ENCODE data around the gene IZUMO4. TPM values are rescaled to one million over a fixed set of nuclear protein-coding genes. Genes with fewer than 3 reads are reported as not detected.

Gene IZUMO4
- total RNA-seq, 2 experiments from 2014 or later: 8.7 to 9.5 TPM

- POLR2A ChIA-PET: interaction anchor here (0.6 to 1.4 kb wide), 3 partner anchors 9 to 15 kb away, joined by 3 to 4 read pairs (median 3); no protein-coding TSS in a partner anchor
- Mint-ChIP-seq H3K27me3 (ENCODE audit: low read depth) (no peaks in the 10 kb centered on the region), H3K36me3 (ENCODE audit: low read depth) (peaks cover 85% of the 10 kb centered on the region), H3K4me3 (no peak overlapping the region), H3K4me1 (ENCODE audit: low read depth) (peaks cover 43% of the 10 kb centered on the region), H3K9me3 (ENCODE audit: insufficient read depth) (no peaks in the 10 kb centered on the region), H3K27ac (no peak overlapping the region)
- ATAC-seq (no peak), DNase-seq (no peak)
- CTCF ChIA-PET: no interaction called here
These were observed 20.2 kb upstream of the IZUMO4 start for GRCh38 chr19:2076526-2076944.

- Mint-ChIP-seq H3K9me3 (ENCODE audit: insufficient read depth) (no peaks in the 10 kb centered on the region), H3K4me3 (no peak overlapping the region), H3K27me3 (ENCODE audit: low read depth) (no peaks in the 10 kb centered on the region), H3K36me3 (ENCODE audit: low read depth) (peaks cover 85% of the 10 kb centered on the region), H3K27ac (no peak overlapping the region), H3K4me1 (ENCODE audit: low read depth) (peaks cover 51% of the 10 kb centered on the region)
- ChIA-PET CTCF (no interaction called here), POLR2A (interaction anchor here (1.0 kb wide), 2 partner anchors 10 to 28 kb away, joined by 3 read pairs; no protein-coding TSS in a partner anchor)
- ATAC-seq (no peak), DNase-seq (no peak)
These were observed 19.3 kb upstream of the IZUMO4 start for GRCh38 chr19:2077398-2077797.

DNA sequence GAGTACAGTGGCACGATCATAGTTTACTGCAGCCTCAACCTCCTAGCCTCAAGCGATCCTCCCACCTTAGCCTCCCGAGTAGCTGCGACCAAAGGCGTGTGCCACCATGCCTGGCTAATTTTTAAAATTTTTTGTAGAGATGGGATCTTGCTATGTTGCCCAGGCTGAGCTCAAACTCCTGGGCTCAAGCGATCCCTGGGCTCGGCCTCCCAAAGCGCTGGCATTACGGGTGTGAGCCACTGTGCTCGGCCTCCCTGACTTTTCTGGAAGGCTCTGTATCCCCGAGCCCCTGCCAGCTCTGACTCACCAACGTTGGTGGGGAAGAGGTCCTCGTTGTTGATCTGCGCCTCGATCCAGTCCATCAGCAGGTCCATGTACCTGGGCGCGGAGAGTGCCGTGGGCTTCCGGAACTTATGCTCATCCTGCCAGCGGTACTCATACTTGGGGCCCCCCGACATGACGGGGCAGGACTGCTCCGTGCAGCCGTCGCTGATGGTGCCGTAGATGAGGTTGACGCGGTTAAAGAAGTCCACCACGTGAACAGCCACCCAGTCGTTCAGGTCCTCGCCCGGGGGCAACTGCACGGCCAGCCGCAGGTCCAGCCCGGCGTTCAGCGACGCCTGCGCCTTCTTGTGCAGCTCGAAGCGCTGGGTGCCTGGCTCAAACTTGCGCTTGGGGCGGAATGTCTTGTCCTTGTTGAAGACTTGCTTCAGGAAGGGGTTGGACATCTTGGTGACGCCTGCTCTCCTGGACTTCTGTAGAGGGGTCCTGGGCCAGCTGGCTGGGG lies 18.7 kb upstream of the IZUMO4 start:
- H3K4me3 Mint-ChIP-seq: no peak overlapping the region
- H3K27me3 Mint-ChIP-seq (ENCODE audit: low read depth): no peaks in the 10 kb centered on the region
- no peaks in the 10 kb centered on the region for H3K9me3 Mint-ChIP-seq (ENCODE audit: insufficient read depth)
- DNase-seq: no peak
- H3K36me3 Mint-ChIP-seq (ENCODE audit: low read depth): peaks cover 85% of the 10 kb centered on the region
- no peak for ATAC-seq
- CTCF ChIA-PET: no interaction called here
- peaks cover 47% of the 10 kb centered on the region for H3K4me1 Mint-ChIP-seq (ENCODE audit: low read depth)
- POLR2A ChIA-PET: interaction anchor here (1.0 kb wide), 2 partner anchors 9 to 29 kb away, joined by 3 read pairs; no protein-coding TSS in a partner anchor
- no peak overlapping the region for H3K27ac Mint-ChIP-seq

GRCh38 chr19:2079076-2079864 lies 17.4 kb upstream of the IZUMO4 start:
- Mint-ChIP-seq H3K9me3 (ENCODE audit: insufficient read depth) (no peaks in the 10 kb centered on the region), H3K4me3 (peak overlapping the region; percentile 99), H3K36me3 (ENCODE audit: low read depth) (peaks cover 86% of the 10 kb centered on the region), H3K4me1 (ENCODE audit: low read depth) (peaks cover 41% of the 10 kb centered on the region), H3K27ac (peak overlapping the region; percentile 86), H3K27me3 (ENCODE audit: low read depth) (no peaks in the 10 kb centered on the region)
- ChIA-PET POLR2A (no interaction called here), CTCF (no interaction called here)
- DNase-seq (no peak), ATAC-seq (no peak)

DNA sequence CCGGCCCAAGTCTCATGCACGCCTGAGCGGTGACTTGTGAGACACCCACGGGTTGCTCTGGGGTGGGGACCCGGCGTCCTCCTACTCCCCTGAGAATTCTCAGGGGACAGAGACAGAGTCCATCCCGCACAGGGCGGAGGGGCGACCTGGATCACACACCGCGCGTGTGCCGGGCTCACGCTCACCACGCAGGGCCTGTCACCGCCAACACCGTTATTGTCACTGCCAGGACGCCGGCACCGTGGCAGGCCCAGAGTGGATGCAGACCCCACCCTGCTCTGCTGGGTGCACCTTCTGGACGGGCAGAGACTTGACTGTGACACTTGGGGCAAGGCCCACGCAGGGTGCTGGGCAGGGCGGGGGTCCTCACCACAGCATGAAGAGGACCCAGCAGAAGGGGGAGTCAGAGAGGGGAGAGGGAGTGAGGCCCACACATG lies 16.8 kb upstream of the IZUMO4 start:
- ATAC-seq: no peak
- Mint-ChIP-seq H3K27ac (peak overlapping the region; percentile 86), H3K36me3 (ENCODE audit: low read depth) (peaks cover 92% of the 10 kb centered on the region), H3K4me1 (ENCODE audit: low read depth) (peaks cover 41% of the 10 kb centered on the region), H3K4me3 (peak overlapping the region; percentile 99), H3K27me3 (ENCODE audit: low read depth) (no peaks in the 10 kb centered on the region), H3K9me3 (ENCODE audit: insufficient read depth) (no peaks in the 10 kb centered on the region)
- ChIA-PET POLR2A (interaction anchor here (1.6 to 1.7 kb wide), 2 partner anchors 15 to 28 kb away, joined by 4 to 9 read pairs; no protein-coding TSS in a partner anchor), CTCF (interaction anchor here (1.1 to 1.4 kb wide), 2 partner anchors 10 to 14 kb away, joined by 3 to 4 read pairs; no protein-coding TSS in a partner anchor)
- no peak for DNase-seq

- POLR2A ChIA-PET: interaction anchor here (1.0 to 1.7 kb wide), 3 partner anchors 12 to 29 kb away, joined by 3 to 9 read pairs (median 4); no protein-coding TSS in a partner anchor
- Mint-ChIP-seq H3K9me3 (ENCODE audit: insufficient read depth) (no peaks in the 10 kb centered on the region), H3K27me3 (ENCODE audit: low read depth) (no peaks in the 10 kb centered on the region), H3K27ac (peak overlapping the region; percentile 86), H3K36me3 (ENCODE audit: low read depth) (peaks cover 92% of the 10 kb centered on the region), H3K4me1 (ENCODE audit: low read depth) (peaks cover 43% of the 10 kb centered on the region), H3K4me3 (peak overlapping the region; percentile 99)
- ATAC-seq (no peak), DNase-seq (no peak)
- CTCF ChIA-PET: interaction anchor here (1.1 to 1.4 kb wide), 2 partner anchors 10 to 13 kb away, joined by 3 to 4 read pairs; no protein-coding TSS in a partner anchor
These were observed 16.3 kb upstream of the IZUMO4 start for GRCh38 chr19:2080336-2080988.

GRCh38 chr19:2081873-2082810 lies 14.6 kb upstream of the IZUMO4 start:
- DNase-seq (peak; percentile 80), ATAC-seq (peak; percentile 35)
- CTCF ChIA-PET: interaction anchor here (1.3 to 1.7 kb wide), 3 partner anchors 13 to 63 kb away, joined by 3 to 14 read pairs (median 6); partner anchors contain the start of gene MOB3A
- peaks cover 54% of the 10 kb centered on the region for H3K4me1 Mint-ChIP-seq (ENCODE audit: low read depth)
- peak overlapping the region; percentile 98 for H3K27ac Mint-ChIP-seq
- POLR2A ChIA-PET: interaction anchor here (1.2 to 6.2 kb wide), 4 partner anchors 12 to 33 kb away, joined by 5 to 93 read pairs (median 9); partner anchors contain the start of genes IZUMO4, MKNK2 and MOB3A
- H3K27me3 Mint-ChIP-seq (ENCODE audit: low read depth): no peaks in the 10 kb centered on the region
- H3K4me3 Mint-ChIP-seq: peak overlapping the region; percentile 99
- H3K36me3 Mint-ChIP-seq (ENCODE audit: low read depth): peaks cover 88% of the 10 kb centered on the region
- no peaks in the 10 kb centered on the region for H3K9me3 Mint-ChIP-seq (ENCODE audit: insufficient read depth)

GRCh38 chr19:2083174-2083854 lies 13.4 kb upstream of the IZUMO4 start:
- H3K4me1 Mint-ChIP-seq (ENCODE audit: low read depth): peaks cover 64% of the 10 kb centered on the region
- no peaks in the 10 kb centered on the region for H3K27me3 Mint-ChIP-seq (ENCODE audit: low read depth)
- POLR2A ChIA-PET: interaction anchor here (0.7 to 6.2 kb wide), 12 partner anchors 9 to 208 kb away, joined by 3 to 93 read pairs (median 4); partner anchors contain the start of genes IZUMO4, MKNK2 and MOB3A
- peak; percentile 87 for DNase-seq
- peak overlapping the region; percentile 99 for H3K4me3 Mint-ChIP-seq
- CTCF ChIA-PET: interaction anchor here (1.0 to 2.3 kb wide), 8 partner anchors 11 to 68 kb away, joined by 3 to 22 read pairs (median 4); partner anchors contain the start of genes AP3D1 and MOB3A
- no peaks in the 10 kb centered on the region for H3K9me3 Mint-ChIP-seq (ENCODE audit: insufficient read depth)
- peaks cover 81% of the 10 kb centered on the region for H3K36me3 Mint-ChIP-seq (ENCODE audit: low read depth)
- H3K27ac Mint-ChIP-seq: peak overlapping the region; percentile 98
- ATAC-seq: peak; percentile 35

GRCh38 chr19:2084993-2085720 lies 11.6 kb upstream of the IZUMO4 start:
- Mint-ChIP-seq H3K27me3 (ENCODE audit: low read depth) (no peaks in the 10 kb centered on the region), H3K4me1 (ENCODE audit: low read depth) (peaks cover 62% of the 10 kb centered on the region), H3K9me3 (ENCODE audit: insufficient read depth) (no peaks in the 10 kb centered on the region)

More at GRCh38 chr19:2084993-2085720, 11.6 kb upstream of the IZUMO4 start:
- Mint-ChIP-seq H3K36me3 (ENCODE audit: low read depth) (peaks cover 77% of the 10 kb centered on the region), H3K4me3 (peak overlapping the region; percentile 99), H3K27ac (peak overlapping the region; percentile 98)
- POLR2A ChIA-PET: interaction anchor here (0.8 to 6.2 kb wide), 9 partner anchors 9 to 62 kb away, joined by 3 to 93 read pairs (median 4); partner anchors contain the start of genes IZUMO4, MKNK2 and MOB3A
- CTCF ChIA-PET: interaction anchor here (1.6 to 2.3 kb wide), 2 partner anchors 9 to 33 kb away, joined by 5 to 22 read pairs; partner anchors contain the start of gene MOB3A
- ATAC-seq (peak; percentile 63), DNase-seq (peak; percentile 98)
